ENCODE measurements around the gene TCL1A. TPM values are rescaled to one million over a fixed set of nuclear protein-coding genes. Genes with fewer than 3 reads are reported as not detected.
A peak's percentile ranks its signal among the peaks of the same experiment; 100 is the strongest.
"Not testable (repeated sequence)": the region's sequence is repeated elsewhere in the genome, so short reads cannot be mapped to it uniquely, and the experiment has no call there.

TCL1A gene
- total RNA-seq (2.0 TPM), polyA plus RNA-seq (0.08 TPM)

GRCh38 chr14:95713596-95714371 lies at the start of gene TCL1A:
TCL1A (minus strand) TSS chr14:95714125; CDS start chr14:95714066, 59 bp downstream.
- DNase-seq (ENCODE audit: extremely low spot score): no peak
- 43% methylated on average over 47 of the region's 47 CpGs for WGBS
- no peaks in the 10 kb centered on the region for H3K4me1 ChIP-seq (ENCODE audit: insufficient read depth)
- H3K27ac ChIP-seq (ENCODE audit: low read depth): no peak within 1 kb of the TSS
- H3K4me3 ChIP-seq (ENCODE audit: low read depth, low read length): no peak within 1 kb of the TSS
- H3K36me3 ChIP-seq (ENCODE audit: insufficient read depth): no peaks in the 10 kb centered on the region

GRCh38 chr14:95763032-95763431 lies 49.1 kb upstream of the TCL1A start:
- H3K27ac ChIP-seq (ENCODE audit: low read depth): not testable (repeated sequence)

GRCh38 chr14:95761436-95761835 lies 47.5 kb upstream of the TCL1A start:
- 42% methylated on average over 6 of the region's 6 CpGs for WGBS
- H3K4me1 ChIP-seq (ENCODE audit: insufficient read depth): no peaks in the 10 kb centered on the region
- no peak overlapping the region for H3K27ac ChIP-seq (ENCODE audit: low read depth)
- no peak for DNase-seq (ENCODE audit: extremely low spot score)
- H3K36me3 ChIP-seq (ENCODE audit: insufficient read depth): no peaks in the 10 kb centered on the region
- no peak overlapping the region for H3K4me3 ChIP-seq (ENCODE audit: low read depth, low read length)

More at GRCh38 chr14:95763032-95763431, 49.1 kb upstream of the TCL1A start:
- not testable (repeated sequence) for H3K4me1 ChIP-seq (ENCODE audit: insufficient read depth); H3K4me3 ChIP-seq (ENCODE audit: low read depth, low read length); H3K36me3 ChIP-seq (ENCODE audit: insufficient read depth); DNase-seq (ENCODE audit: extremely low spot score)
- WGBS: 72% methylated on average over 4 of the region's 4 CpGs

- no peak for DNase-seq (ENCODE audit: extremely low spot score)
- Histone ChIP-seq H3K27ac (ENCODE audit: low read depth) (no peak overlapping the region), H3K4me1 (ENCODE audit: insufficient read depth) (no peaks in the 10 kb centered on the region), H3K4me3 (ENCODE audit: low read depth, low read length) (no peak overlapping the region), H3K36me3 (ENCODE audit: insufficient read depth) (no peaks in the 10 kb centered on the region)
- 74% methylated on average over 3 of the region's 3 CpGs for WGBS
Measured at GRCh38 chr14:95760596-95760995, 46.7 kb upstream of the TCL1A start.

GRCh38 chr14:95759941-95760340 lies 46.0 kb upstream of the TCL1A start:
- H3K4me1 ChIP-seq (ENCODE audit: insufficient read depth): no peaks in the 10 kb centered on the region
- no peak for DNase-seq (ENCODE audit: extremely low spot score)
- no peak overlapping the region for H3K27ac ChIP-seq (ENCODE audit: low read depth)
- no peaks in the 10 kb centered on the region for H3K36me3 ChIP-seq (ENCODE audit: insufficient read depth)
- H3K4me3 ChIP-seq (ENCODE audit: low read depth, low read length): no peak overlapping the region

- H3K27ac ChIP-seq (ENCODE audit: low read depth): no peak overlapping the region
- H3K36me3 ChIP-seq (ENCODE audit: insufficient read depth): no peaks in the 10 kb centered on the region
- DNase-seq (ENCODE audit: extremely low spot score): no peak
- no peak overlapping the region for H3K4me3 ChIP-seq (ENCODE audit: low read depth, low read length)
- H3K4me1 ChIP-seq (ENCODE audit: insufficient read depth): no peaks in the 10 kb centered on the region
- WGBS: 74% methylated on average over 7 of the region's 7 CpGs
Measured at GRCh38 chr14:95758331-95758730, 44.4 kb upstream of the TCL1A start.

GRCh38 chr14:95756751-95757150 lies 42.8 kb upstream of the TCL1A start:
- DNase-seq (ENCODE audit: extremely low spot score): no peak
- Histone ChIP-seq H3K27ac (ENCODE audit: low read depth) (no peak overlapping the region), H3K36me3 (ENCODE audit: insufficient read depth) (no peaks in the 10 kb centered on the region), H3K4me1 (ENCODE audit: insufficient read depth) (no peaks in the 10 kb centered on the region), H3K4me3 (ENCODE audit: low read depth, low read length) (no peak overlapping the region)
- WGBS: 49% methylated on average over 3 of the region's 3 CpGs

GRCh38 chr14:95756127-95756526 lies 42.2 kb upstream of the TCL1A start:
- Histone ChIP-seq H3K36me3 (ENCODE audit: insufficient read depth) (no peaks in the 10 kb centered on the region), H3K27ac (ENCODE audit: low read depth) (no peak overlapping the region), H3K4me3 (ENCODE audit: low read depth, low read length) (no peak overlapping the region), H3K4me1 (ENCODE audit: insufficient read depth) (no peaks in the 10 kb centered on the region)
- no peak for DNase-seq (ENCODE audit: extremely low spot score)
- WGBS: 63% methylated on average over 6 of the region's 6 CpGs

GRCh38 chr14:95741781-95742180 lies 27.9 kb upstream of the TCL1A start:
- Histone ChIP-seq H3K36me3 (ENCODE audit: insufficient read depth) (no peaks in the 10 kb centered on the region), H3K27ac (ENCODE audit: low read depth) (no peak overlapping the region), H3K4me3 (ENCODE audit: low read depth, low read length) (no peak overlapping the region), H3K4me1 (ENCODE audit: insufficient read depth) (no peaks in the 10 kb centered on the region)
- WGBS: 86% methylated on average over 4 of the region's 4 CpGs
- no peak for DNase-seq (ENCODE audit: extremely low spot score)

GRCh38 chr14:95741038-95741490 lies 27.1 kb upstream of the TCL1A start:
- Histone ChIP-seq H3K36me3 (ENCODE audit: insufficient read depth) (no peaks in the 10 kb centered on the region), H3K4me3 (ENCODE audit: low read depth, low read length) (no peak overlapping the region), H3K4me1 (ENCODE audit: insufficient read depth) (no peaks in the 10 kb centered on the region), H3K27ac (ENCODE audit: low read depth) (no peak overlapping the region)
- 9% methylated on average over 5 of the region's 5 CpGs for WGBS
- peak; percentile 45 for DNase-seq (ENCODE audit: extremely low spot score)

GRCh38 chr14:95739356-95739755 lies 25.4 kb upstream of the TCL1A start:
- Histone ChIP-seq H3K4me1 (ENCODE audit: insufficient read depth) (no peaks in the 10 kb centered on the region), H3K27ac (ENCODE audit: low read depth) (no peak overlapping the region), H3K36me3 (ENCODE audit: insufficient read depth) (no peaks in the 10 kb centered on the region), H3K4me3 (ENCODE audit: low read depth, low read length) (no peak overlapping the region)
- WGBS: 86% methylated on average over 1 of the region's 1 CpG
- no peak for DNase-seq (ENCODE audit: extremely low spot score)

GRCh38 chr14:95733212-95733611 lies 19.3 kb upstream of the TCL1A start:
- no peak for DNase-seq (ENCODE audit: extremely low spot score)
- 94% methylated on average over 1 of the region's 1 CpG for WGBS
- no peaks in the 10 kb centered on the region for H3K36me3 ChIP-seq (ENCODE audit: insufficient read depth)
- H3K27ac ChIP-seq (ENCODE audit: low read depth): no peak overlapping the region
- no peaks in the 10 kb centered on the region for H3K4me1 ChIP-seq (ENCODE audit: insufficient read depth)
- no peak overlapping the region for H3K4me3 ChIP-seq (ENCODE audit: low read depth, low read length)

GRCh38 chr14:95730126-95730525 lies 16.2 kb upstream of the TCL1A start:
- 85% methylated on average over 5 of the region's 5 CpGs for WGBS
- H3K4me1 ChIP-seq (ENCODE audit: insufficient read depth): no peaks in the 10 kb centered on the region
- H3K36me3 ChIP-seq (ENCODE audit: insufficient read depth): no peaks in the 10 kb centered on the region
- no peak overlapping the region for H3K27ac ChIP-seq (ENCODE audit: low read depth)
- no peak overlapping the region for H3K4me3 ChIP-seq (ENCODE audit: low read depth, low read length)
- DNase-seq (ENCODE audit: extremely low spot score): no peak

GRCh38 chr14:95729402-95730028 lies 15.6 kb upstream of the TCL1A start:
- H3K4me1 ChIP-seq (ENCODE audit: insufficient read depth); H3K36me3 ChIP-seq (ENCODE audit: insufficient read depth); H3K27ac ChIP-seq (ENCODE audit: low read depth); DNase-seq (ENCODE audit: extremely low spot score); H3K4me3 ChIP-seq (ENCODE audit: low read depth, low read length): not testable (repeated sequence)
- WGBS: 79% methylated on average over 8 of the region's 8 CpGs
